Caco-2 (cell line): Measurements from ENCODE around the gene KIAA1614. TPM values are rescaled to one million over a fixed set of nuclear protein-coding genes. Genes with fewer than 3 reads are reported as not detected.

Experiments used
- BruUV-seq: library from RNA; stranded (reverse); fragments of 400-500 nt; replicated peaks from 2 replicates; lab custom pipeline; 2021; lab: Mats Ljungman, UMichigan
- CTCF ChIA-PET: fragments of 300-600 bp; sonication (Branson Sonifier 250); formaldehyde crosslinking; loops from one replicate; lab custom pipeline; 2022; ENCODE audit warnings: antibody characterized with exemption; lab: Charles Lee
- POLR2A ChIA-PET: fragments of 300-600 bp; sonication (Branson Sonifier 250); formaldehyde crosslinking; loops from one replicate; lab custom pipeline; 2022; ENCODE audit warnings: antibody characterized with exemption; lab: Charles Lee
- DNase-seq, 2 experiments: peaks; one replicate each; pipeline versions ENCODE4 v3.0.0 to v3.0.0-alpha.2; 2020 to 2022
- H3K27me3 ChIP-seq: replicated peaks from 2 replicates; pipeline ENCODE4 v1.6.0; 2011; ENCODE audit warnings: low read length; ENCODE audit not compliant: control insufficient read depth, insufficient read depth
- H3K36me3 ChIP-seq: 2 replicates; pipeline ENCODE4 v1.5.1; 2011; ENCODE audit warnings: low read length; ENCODE audit not compliant: control insufficient read depth, insufficient read depth
- H3K4me1 ChIP-seq: fragments of 250-450 bp; sonication (Bioruptor Pico); 2 replicates; pipeline ENCODE4 v1.5.1; 2020; ENCODE audit warnings: mild to moderate bottlenecking
- H3K4me3 ChIP-seq: 2 replicates; pipeline ENCODE4 v1.5.1; 2011; ENCODE audit warnings: low read depth, mild to moderate bottlenecking, control low read depth, low read length
- H3K9me3 ChIP-seq: fragments of 250-450 bp; sonication (Bioruptor Pico); 2 replicates; pipeline ENCODE4 v1.5.1; 2020; ENCODE audit warnings: mild to moderate bottlenecking, moderate library complexity
- H3K27ac Mint-ChIP-seq: one replicate; pipeline ENCODE4 v1.8.0; 2022; ENCODE audit warnings: mixed read lengths; ENCODE audit not compliant: unreplicated experiment
- H3K27me3 Mint-ChIP-seq: one replicate; pipeline ENCODE4 v1.8.0; 2022; ENCODE audit warnings: mixed read lengths; ENCODE audit not compliant: insufficient read depth, unreplicated experiment
- H3K36me3 Mint-ChIP-seq: one replicate; pipeline ENCODE4 v1.8.0; 2022; ENCODE audit warnings: mild to moderate bottlenecking, mixed read lengths; ENCODE audit not compliant: insufficient read depth, unreplicated experiment
- H3K4me1 Mint-ChIP-seq: one replicate; pipeline ENCODE4 v1.8.0; 2022; ENCODE audit warnings: low read depth, mixed read lengths; ENCODE audit not compliant: unreplicated experiment
- H3K4me3 Mint-ChIP-seq: one replicate; pipeline ENCODE4 v1.8.0; 2022; ENCODE audit warnings: mild to moderate bottlenecking, moderate library complexity, mixed read lengths; ENCODE audit not compliant: unreplicated experiment
- H3K9me3 Mint-ChIP-seq: one replicate; pipeline ENCODE4 v1.8.0; 2022; ENCODE audit warnings: mixed read lengths; ENCODE audit not compliant: unreplicated experiment
- CTCF ChIP-seq, 2 experiments: fragments of 200-600 bp in 1 of 2; IDR thresholded peaks; 1 replicate in 1 of 2; 2 replicates in 1 of 2; pipeline versions ENCODE4 v1.5.1 to v1.8.0; 2011 to 2022; ENCODE audit warnings: antibody characterized with exemption in 1 of 2, control low read depth in 1 of 2, inconsistent platforms in 1 of 2, low read depth in 1 of 2, low read length in 1 of 2, mild to moderate bottlenecking in 1 of 2, moderate library complexity in 1 of 2; ENCODE audit not compliant: insufficient read depth in 1 of 2, severe bottlenecking in 1 of 2, unreplicated experiment in 1 of 2
- intact Hi-C: fragments of 100-400 bp; cut with micrococcal nuclease; formaldehyde crosslinking; loops from one replicate; pipeline ENCODE4 v1.10.0; 2022; ENCODE audit not compliant: unreplicated experiment
- total RNA-seq: library from RNA; stranded (reverse); gene quantifications from 2 replicates; pipeline ENCODE4 v1.2.3, GENCODE V29; 2022

The KIAA1614 gene
- total RNA-seq, 1 experiment from 2014 or later: 0.29 TPM

GRCh38 chr1:180930687-180931086, 18.0 kb downstream of the KIAA1614 start:
- TF ChIP-seq CTCF (IDR thresholded peaks at IDR 0.05; ENCODE audit: insufficient read depth in 1 of 2, low read depth in 1 of 2, low read length in 1 of 2, severe bottlenecking in 1 of 2, unreplicated experiment in 1 of 2): no peak
- Mint-ChIP-seq H3K36me3 (peaks cover 4% of the 10 kb centered on the region), H3K4me1 (no peaks in the 10 kb centered on the region), H3K9me3 (no peaks in the 10 kb centered on the region), H3K4me3 (no peak overlapping the region), H3K27ac (no peak overlapping the region), H3K27me3 (no peaks in the 10 kb centered on the region)
- H3K4me3 ChIP-seq: no peak overlapping the region
- H3K4me1 ChIP-seq: peaks cover 5% of the 10 kb centered on the region
- ChIA-PET CTCF (interaction anchor here (1.3 kb wide), 1 partner anchor 10 kb away, joined by 3 read pairs; no protein-coding TSS in a partner anchor), POLR2A (no interaction called here)
- no peaks in the 10 kb centered on the region for H3K36me3 ChIP-seq
- intact Hi-C loops: no loop called here
- DNase-seq: no peak
- no TSS peak for BruUV-seq
- H3K27me3 ChIP-seq: no peaks in the 10 kb centered on the region
- no peaks in the 10 kb centered on the region for H3K9me3 ChIP-seq

DNA sequence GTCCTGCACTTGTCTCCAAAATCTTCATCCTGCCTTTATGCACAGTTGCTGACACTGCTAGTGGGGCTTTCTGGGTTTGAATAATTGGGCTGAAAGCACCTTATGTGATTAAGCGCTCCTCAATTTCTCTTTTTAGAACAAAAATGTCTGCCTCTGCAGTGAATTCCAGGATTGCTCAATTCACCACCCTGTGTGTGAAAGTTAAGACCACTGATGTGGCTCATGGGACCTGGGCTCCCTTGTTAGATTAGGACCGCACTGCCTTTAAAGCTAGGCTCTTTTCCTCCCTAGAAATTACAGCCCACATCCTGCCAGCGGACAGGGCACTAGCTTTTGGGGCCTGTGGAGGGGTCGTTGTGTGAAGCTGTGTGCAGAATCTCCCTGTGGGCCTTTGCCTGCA, 18.8 kb downstream of the KIAA1614 start:
- H3K4me1 ChIP-seq: no peaks in the 10 kb centered on the region
- Mint-ChIP-seq H3K9me3 (no peaks in the 10 kb centered on the region), H3K4me3 (no peak overlapping the region), H3K4me1 (no peaks in the 10 kb centered on the region), H3K27ac (no peak overlapping the region), H3K27me3 (no peaks in the 10 kb centered on the region), H3K36me3 (peaks cover 4% of the 10 kb centered on the region)
- no peaks in the 10 kb centered on the region for H3K27me3 ChIP-seq
- no peaks in the 10 kb centered on the region for H3K9me3 ChIP-seq
- CTCF ChIA-PET: no interaction called here
- POLR2A ChIA-PET: no interaction called here
- intact Hi-C loops: no loop called here
- no peak for TF ChIP-seq CTCF (IDR thresholded peaks at IDR 0.05; ENCODE audit: insufficient read depth in 1 of 2, low read depth in 1 of 2, low read length in 1 of 2, severe bottlenecking in 1 of 2, unreplicated experiment in 1 of 2)
- no TSS peak for BruUV-seq
- no peak for DNase-seq
- no peak overlapping the region for H3K4me3 ChIP-seq
- H3K36me3 ChIP-seq: no peaks in the 10 kb centered on the region

- Mint-ChIP-seq H3K9me3 (no peaks in the 10 kb centered on the region), H3K36me3 (peaks cover 4% of the 10 kb centered on the region), H3K4me3 (no peak overlapping the region), H3K4me1 (no peaks in the 10 kb centered on the region), H3K27me3 (no peaks in the 10 kb centered on the region), H3K27ac (no peak overlapping the region)
- intact Hi-C loops: no loop called here
- ChIA-PET POLR2A (no interaction called here), CTCF (no interaction called here)
- H3K4me1 ChIP-seq: no peaks in the 10 kb centered on the region
- BruUV-seq: no TSS peak
- no peaks in the 10 kb centered on the region for H3K36me3 ChIP-seq
- no peaks in the 10 kb centered on the region for H3K27me3 ChIP-seq
- no peak overlapping the region for H3K4me3 ChIP-seq
- TF ChIP-seq CTCF (IDR thresholded peaks at IDR 0.05; ENCODE audit: insufficient read depth in 1 of 2, low read depth in 1 of 2, low read length in 1 of 2, severe bottlenecking in 1 of 2, unreplicated experiment in 1 of 2): no peak
- H3K9me3 ChIP-seq: no peaks in the 10 kb centered on the region
- no peak for DNase-seq
Measured at GRCh38 chr1:180932378-180932777, 19.7 kb downstream of the KIAA1614 start.
